IPS-20b (cell line): ENCODE data around the gene NUDT16L1.
"Not testable (repeated sequence)": the region's sequence is repeated elsewhere in the genome, so short reads cannot be mapped to it uniquely, and the experiment has no call there.

Source experiments
- H3K27ac ChIP-seq: one replicate; pipeline ENCODE4 v1.5.1; 2013; ENCODE audit warnings: low read length
- H3K27me3 ChIP-seq: 2 replicates; pipeline ENCODE4 v1.6.1; 2013; ENCODE audit warnings: mild to moderate bottlenecking, low read length, inconsistent platforms; ENCODE audit not compliant: insufficient read depth
- H3K36me3 ChIP-seq: 2 replicates; pipeline ENCODE4 v1.6.1; 2013; ENCODE audit warnings: low read depth, mild to moderate bottlenecking, inconsistent platforms, low read length, moderate library complexity; ENCODE audit not compliant: insufficient read depth
- H3K4me1 ChIP-seq: 2 replicates; pipeline ENCODE4 v1.6.1; 2013; ENCODE audit warnings: mild to moderate bottlenecking, control low read depth, inconsistent platforms, low read length, moderate library complexity; ENCODE audit not compliant: insufficient read depth
- H3K4me3 ChIP-seq: 2 replicates; pipeline ENCODE4 v1.5.1; 2013; ENCODE audit warnings: mild to moderate bottlenecking, low read length, inconsistent platforms
- H3K9ac ChIP-seq: 2 replicates; pipeline ENCODE4 v1.6.1; 2013; ENCODE audit warnings: low read depth, mild to moderate bottlenecking, inconsistent platforms, low read length, moderate library complexity
- H3K9me3 ChIP-seq: 2 replicates; pipeline ENCODE4 v1.6.1; 2013; ENCODE audit warnings: mild to moderate bottlenecking, low read depth, low read length, inconsistent platforms; ENCODE audit not compliant: insufficient read depth

Gene NUDT16L1

GRCh38 chr16:4738370-4738769 lies 45.0 kb downstream of the NUDT16L1 start:
- H3K27me3 ChIP-seq, H3K9ac ChIP-seq, H3K27ac ChIP-seq, H3K4me3 ChIP-seq, H3K36me3 ChIP-seq, H3K9me3 ChIP-seq, H3K4me1 ChIP-seq: not testable (repeated sequence)

GRCh38 chr16:4743226-4743878 lies 50.0 kb downstream of the NUDT16L1 start:
- Histone ChIP-seq H3K9me3 (no peaks in the 10 kb centered on the region), H3K27me3 (no peaks in the 10 kb centered on the region; the same call in 1 of the 2 replicates), H3K36me3 (no peaks in the 10 kb centered on the region), H3K4me3 (peak overlapping the region; percentile 21; the same call in 1 of the 2 replicates), H3K27ac (no peak overlapping the region), H3K4me1 (no peaks in the 10 kb centered on the region), H3K9ac (no peak overlapping the region)

GRCh38 chr16:4744555-4745273 lies 51.4 kb downstream of the NUDT16L1 start:
- Histone ChIP-seq H3K9ac (no peak overlapping the region), H3K4me3 (no peak overlapping the region), H3K27ac (no peak overlapping the region), H3K36me3 (no peaks in the 10 kb centered on the region), H3K4me1 (no peaks in the 10 kb centered on the region), H3K9me3 (no peaks in the 10 kb centered on the region), H3K27me3 (no peaks in the 10 kb centered on the region)

- Histone ChIP-seq H3K9ac (no peak overlapping the region), H3K27ac (no peak overlapping the region), H3K9me3 (no peaks in the 10 kb centered on the region), H3K27me3 (no peaks in the 10 kb centered on the region), H3K4me3 (no peak overlapping the region), H3K4me1 (no peaks in the 10 kb centered on the region), H3K36me3 (no peaks in the 10 kb centered on the region)
Observed at GRCh38 chr16:4745274-4745569, 51.9 kb downstream of the NUDT16L1 start.
